ENCODE measurements around the gene PZP. TPM values are rescaled to one million over a fixed set of nuclear protein-coding genes. Genes with fewer than 3 reads are reported as not detected.

The PZP gene
- total and polyA plus RNA-seq, 8 donors = 0.03 to 0.38 (median 0.05) TPM; not detected in 5

GRCh38 chr12:9104767-9105423, 103.3 kb downstream of the PZP start:
- H3K9me3 ChIP-seq = no peaks in the 10 kb centered on the region
- no peaks in the 10 kb centered on the region for H3K36me3 ChIP-seq
- no peaks in the 10 kb centered on the region for H3K4me1 ChIP-seq
- FAIRE-seq = no peak
- no peak overlapping the region for H3K4me3 ChIP-seq
- no peak for TF ChIP-seq CTCF (IDR thresholded peaks at IDR 0.05)
- ATAC-seq = no peak
- DNase-seq = no peak
- no peak overlapping the region for H3K27ac ChIP-seq
- H3K27me3 ChIP-seq = no peaks in the 10 kb centered on the region
- intact Hi-C loops (cut with DNase I) = no loop called here

GRCh38 chr12:9104087-9104486, 104.1 kb downstream of the PZP start:
- Histone ChIP-seq H3K27ac (no peak overlapping the region), H3K27me3 (no peaks in the 10 kb centered on the region), H3K9me3 (no peaks in the 10 kb centered on the region), H3K36me3 (no peaks in the 10 kb centered on the region), H3K4me3 (no peak overlapping the region), H3K4me1 (no peaks in the 10 kb centered on the region)
- 72 to 76% methylated on average over 4 of the region's 4 CpGs for WGBS, 2 donors
- TF ChIP-seq CTCF (IDR thresholded peaks at IDR 0.05) = no peak
- intact Hi-C loops (cut with DNase I) = no loop called here
- ATAC-seq = no peak
- no peak for DNase-seq
- FAIRE-seq = no peak

GRCh38 chr12:9103050-9103849, 104.9 kb downstream of the PZP start:
- intact Hi-C loops (cut with DNase I) = no loop called here
- Histone ChIP-seq H3K4me1 (no peaks in the 10 kb centered on the region), H3K27ac (no peak overlapping the region), H3K4me3 (no peak overlapping the region), H3K27me3 (no peaks in the 10 kb centered on the region), H3K9me3 (no peaks in the 10 kb centered on the region), H3K36me3 (no peaks in the 10 kb centered on the region)
- ATAC-seq = no peak
- no peak for TF ChIP-seq CTCF (IDR thresholded peaks at IDR 0.05)
- no peak for DNase-seq
- WGBS, 2 donors = 87 to 91% methylated on average over 4 of the region's 4 CpGs
- FAIRE-seq = no peak

GRCh38 chr12:9101018-9101687, 107.0 kb downstream of the PZP start:
- Histone ChIP-seq H3K9me3 (no peaks in the 10 kb centered on the region), H3K27me3 (no peaks in the 10 kb centered on the region), H3K27ac (no peak overlapping the region), H3K4me3 (no peak overlapping the region), H3K36me3 (no peaks in the 10 kb centered on the region), H3K4me1 (no peaks in the 10 kb centered on the region)
- no peak for TF ChIP-seq CTCF (IDR thresholded peaks at IDR 0.05)
- intact Hi-C loops (cut with DNase I) = no loop called here
- no peak for DNase-seq
- ATAC-seq = no peak
- WGBS, 2 donors = 71 to 78% methylated on average over 8 of the region's 8 CpGs
- FAIRE-seq = no peak

Measured in pancreas (tissue), 10 donors.